Keratinocyte (primary cell): ENCODE results near the gene ZMYM1. TPM values are rescaled to one million over a fixed set of nuclear protein-coding genes. Genes with fewer than 3 reads are reported as not detected.
"Not testable (repeated sequence)": the region's sequence is repeated elsewhere in the genome, so short reads cannot be mapped to it uniquely, and the experiment has no call there.

Experiments
- DNase-seq: peaks from one replicate; pipeline ENCODE4 v3.0.0-alpha.2; 2011; ENCODE audit warnings: low read depth, missing footprints, low spot score
- FAIRE-seq: peaks from 2 replicates; lab custom pipeline; 2011; peaks lifted over from hg19 to GRCh38; lab: Jason Lieb, UNC
- H2AFZ ChIP-seq: 2 replicates; pipeline ENCODE4 v1.6.0; 2012; ENCODE audit warnings: low read length, control low read depth, inconsistent platforms; ENCODE audit not compliant: control insufficient read depth
- H3K27ac ChIP-seq: 2 replicates; pipeline ENCODE4 v1.5.1; 2011; ENCODE audit warnings: low read length; ENCODE audit not compliant: control insufficient read depth, insufficient read depth
- H3K27me3 ChIP-seq: 3 replicates; pipeline ENCODE4 v1.6.0; 2011; ENCODE audit warnings: low read length; ENCODE audit not compliant: control insufficient read depth, insufficient read depth; ENCODE audit errors: extremely low read depth
- H3K36me3 ChIP-seq, 2 experiments: 2 replicates in 1 of 2; 3 replicates in 1 of 2; pipeline ENCODE4 v1.5.1; 2011; ENCODE audit warnings: low read length in 2 of 2, mild to moderate bottlenecking in 1 of 2; ENCODE audit not compliant: control insufficient read depth in 2 of 2, insufficient read depth in 2 of 2; ENCODE audit errors: extremely low read depth in 1 of 2
- H3K4me1 ChIP-seq: 3 replicates; pipeline ENCODE4 v1.5.1; 2011; ENCODE audit warnings: low read length; ENCODE audit not compliant: control insufficient read depth, insufficient read depth; ENCODE audit errors: extremely low read depth
- H3K4me2 ChIP-seq: 3 replicates; pipeline ENCODE4 v1.6.0; 2011; ENCODE audit warnings: low read depth, low read length; ENCODE audit not compliant: control insufficient read depth, insufficient read depth; ENCODE audit errors: extremely low read depth
- H3K4me3 ChIP-seq, 3 experiments: fragments of 200-600 bp in 1 of 3; sonication (generic) in 1 of 3; 2 replicates in 2 of 3; 3 replicates in 1 of 3; pipeline ENCODE4 v1.5.1; 2011 to 2016; ENCODE audit warnings: low read length in 3 of 3, mild to moderate bottlenecking in 3 of 3, control low read depth in 2 of 3, inconsistent platforms in 1 of 3, low read depth in 1 of 3, mixed read lengths in 1 of 3, mixed run types in 1 of 3, moderate library complexity in 1 of 3; ENCODE audit not compliant: control insufficient read depth in 2 of 3, insufficient read depth in 2 of 3; ENCODE audit errors: extremely low read depth in 1 of 3
- H3K79me2 ChIP-seq: 2 replicates; pipeline ENCODE4 v1.6.0; 2012; ENCODE audit warnings: low read length; ENCODE audit not compliant: control insufficient read depth, insufficient read depth
- H3K9ac ChIP-seq: 3 replicates; pipeline ENCODE4 v1.6.0; 2011; ENCODE audit warnings: low read length; ENCODE audit not compliant: control insufficient read depth, insufficient read depth; ENCODE audit errors: extremely low read depth
- H3K9me1 ChIP-seq: 3 replicates; pipeline ENCODE4 v1.6.0; 2011; ENCODE audit warnings: low read length; ENCODE audit not compliant: control insufficient read depth, insufficient read depth; ENCODE audit errors: extremely low read depth
- H3K9me3 ChIP-seq: 2 replicates; pipeline ENCODE4 v1.5.1; 2012; ENCODE audit warnings: low read depth, low read length; ENCODE audit not compliant: control insufficient read depth
- H4K20me1 ChIP-seq: 3 replicates; pipeline ENCODE4 v1.6.0; 2011; ENCODE audit warnings: low read length; ENCODE audit not compliant: control insufficient read depth, insufficient read depth; ENCODE audit errors: extremely low read depth
- CTCF ChIP-seq, 3 experiments: IDR thresholded peaks in 1 of 3; conservative IDR thresholded peaks in 1 of 3; optimal IDR thresholded peaks in 1 of 3; 2 replicates in 2 of 3; 3 replicates in 1 of 3; pipeline versions ENCODE3 to v1.5.1; 2011; ENCODE audit warnings: low read length in 3 of 3, mild to moderate bottlenecking in 3 of 3, moderate library complexity in 2 of 3, control low read depth in 1 of 3, inconsistent platforms in 1 of 3; ENCODE audit not compliant: insufficient read depth in 2 of 3; ENCODE audit errors: extremely low read depth in 1 of 3
- EZH2 ChIP-seq: IDR thresholded peaks from one replicate; pipeline ENCODE4 v1.6.1; 2012; ENCODE audit warnings: inconsistent platforms, mild to moderate bottlenecking, low read length, moderate library complexity
- dilution Hi-C: fragments of 300-500 bp; cut with MboI; formaldehyde crosslinking; loops from one replicate; pipeline ENCODE4 v1.7.0; 2020; ENCODE audit warnings: low sequenced_read_pairs; ENCODE audit not compliant: extremely low pct_ligation_motif_present
- polyA plus RNA-seq, 5 experiments: library from polyadenylated mRNA; depleted of rRNA in 3 of 5; stranded (reverse) in 3 of 5; stranded (forward) in 1 of 5; unstranded in 1 of 5; fragments of >200 nt; gene quantifications; 1 replicate in 1 of 5; 2 replicates in 3 of 5; 3 replicates in 1 of 5; pipeline versions ENCODE4 v1.2.1 to v1.2.3, GENCODE V29; 2011 to 2012; ENCODE audit warnings: missing spikeins in 2 of 5, low read depth in 1 of 5, low replicate concordance in 1 of 5

The ZMYM1 gene
- polyA plus RNA-seq, 1 donor (not counting 4 experiments of a cell fraction or from before 2014, with no cell fraction given), result 21.2 TPM

DNA sequence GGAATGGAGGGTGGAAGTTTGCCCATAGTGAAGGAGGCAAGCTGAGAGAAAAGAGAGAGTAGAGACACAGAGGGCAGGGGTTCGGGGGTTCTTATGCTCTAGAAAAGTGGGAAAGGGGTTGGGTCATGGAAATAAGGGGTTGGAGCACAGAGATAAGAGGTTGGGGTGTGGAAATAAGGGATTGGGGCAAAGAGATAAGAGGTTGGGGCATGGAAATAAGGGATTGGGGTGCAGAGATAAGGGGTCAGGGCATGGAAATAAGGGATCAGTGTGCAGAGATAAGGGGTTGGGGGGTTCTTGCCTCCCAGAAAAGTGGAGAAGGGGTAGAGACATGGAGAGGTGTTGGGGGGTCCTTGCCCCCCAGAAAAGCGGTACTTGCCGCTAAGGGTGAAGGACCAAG is 57.6 kb downstream of the ZMYM1 start:
- Histone ChIP-seq H3K9me3 (no peaks in the 10 kb centered on the region), H3K27ac (no peak overlapping the region), H4K20me1 (no peaks in the 10 kb centered on the region), H3K36me3 (no peaks in the 10 kb centered on the region), H3K4me2 (no peak overlapping the region), H3K79me2 (no peaks in the 10 kb centered on the region), H3K4me3 (no peak overlapping the region), H2AFZ (no peak overlapping the region), H3K9me1 (no peaks in the 10 kb centered on the region), H3K4me1 (no peaks in the 10 kb centered on the region), H3K9ac (no peak overlapping the region), H3K27me3 (no peaks in the 10 kb centered on the region)
- FAIRE-seq (no peak), DNase-seq (no peak)
- dilution Hi-C loops, result no loop called here
- TF ChIP-seq CTCF (optimal IDR thresholded peaks at IDR 0.05 in 1 of 3, IDR thresholded peaks at IDR 0.05 in 1 of 3, conservative IDR thresholded peaks at IDR 0.05 in 1 of 3; ENCODE audit: extremely low read depth in 1 of 3, insufficient read depth in 2 of 3, low read length in 3 of 3), result no peak
- TF ChIP-seq EZH2, result no peak

GRCh38 chr1:35137590-35137989 is 58.4 kb downstream of the ZMYM1 start:
- H3K9me1 ChIP-seq, H3K4me1 ChIP-seq, FAIRE-seq, H3K4me3 ChIP-seq, H2AFZ ChIP-seq, H3K9me3 ChIP-seq, DNase-seq, H3K79me2 ChIP-seq, H3K27ac ChIP-seq, H3K27me3 ChIP-seq, H3K9ac ChIP-seq, H3K36me3 ChIP-seq, dilution Hi-C loops, H3K4me2 ChIP-seq, H4K20me1 ChIP-seq: not testable (repeated sequence)

- H3K9me1 ChIP-seq, DNase-seq, H3K27me3 ChIP-seq, H3K9ac ChIP-seq, H3K4me2 ChIP-seq, H3K79me2 ChIP-seq, FAIRE-seq, H3K27ac ChIP-seq, H4K20me1 ChIP-seq, dilution Hi-C loops, H3K36me3 ChIP-seq, H3K4me1 ChIP-seq, H2AFZ ChIP-seq, H3K9me3 ChIP-seq, H3K4me3 ChIP-seq: not testable (repeated sequence)
These were observed 63.1 kb downstream of the ZMYM1 start for GRCh38 chr1:35142294-35142693.

- H3K79me2 ChIP-seq, H2AFZ ChIP-seq, H3K9me3 ChIP-seq, FAIRE-seq, H3K27me3 ChIP-seq, H3K9ac ChIP-seq, dilution Hi-C loops, H3K9me1 ChIP-seq, H3K4me1 ChIP-seq, H3K27ac ChIP-seq, H4K20me1 ChIP-seq, H3K36me3 ChIP-seq, DNase-seq, H3K4me2 ChIP-seq, H3K4me3 ChIP-seq: not testable (repeated sequence)
These were observed 63.5 kb downstream of the ZMYM1 start for GRCh38 chr1:35142728-35143127.
